HG02840 (cell line): ENCODE data around the gene RTN1.

Experiments used
- ATAC-seq: cut with Tn5 transposase; IDR thresholded peaks from one replicate; pipeline ENCODE4 v1.9.1; 2021; ENCODE audit warnings: mild to moderate bottlenecking, moderate library complexity, moderate number of reproducible peaks; ENCODE audit not compliant: unreplicated experiment, low FRiP score

Gene RTN1

DNA sequence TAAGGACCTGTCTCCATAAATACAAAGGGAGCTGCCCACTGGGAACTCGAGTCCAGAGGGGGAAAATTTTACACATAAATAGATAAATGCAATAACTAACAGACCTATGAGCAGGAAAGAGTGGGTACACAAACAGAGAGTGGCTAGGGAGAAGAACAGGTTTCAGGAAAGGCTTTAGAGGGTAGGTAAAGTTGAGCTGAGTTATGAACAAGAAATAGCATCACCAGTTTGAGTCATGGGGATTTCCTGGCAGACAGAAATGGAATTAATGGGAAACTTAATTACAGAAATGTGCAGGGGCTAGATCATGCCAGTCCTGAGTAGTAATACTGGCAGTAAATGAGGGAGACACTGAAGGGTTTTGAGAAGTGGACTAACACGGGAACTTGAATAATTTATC is 236.0 kb downstream of the RTN1 start:
- ATAC-seq: no peak

DNA sequence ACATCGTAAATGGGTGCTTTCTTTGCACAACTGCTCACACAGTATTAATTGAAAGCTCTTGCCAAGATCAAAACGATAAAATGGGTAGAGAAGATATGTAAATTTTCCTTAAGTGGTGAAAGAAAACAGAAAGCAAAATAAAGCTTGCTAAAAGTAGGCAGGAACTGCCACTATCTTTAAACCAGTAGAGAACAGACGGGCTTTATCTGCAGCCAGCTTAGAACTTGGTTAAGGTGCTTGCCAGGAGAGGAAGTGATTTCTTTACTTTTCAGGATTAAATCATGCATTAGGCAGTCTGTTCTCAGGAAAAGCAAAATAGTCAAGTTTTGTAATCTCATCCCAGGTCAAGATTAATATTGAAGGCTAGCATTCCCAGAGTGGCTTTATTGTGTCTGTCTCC is 237.1 kb downstream of the RTN1 start:
- no peak for ATAC-seq

DNA sequence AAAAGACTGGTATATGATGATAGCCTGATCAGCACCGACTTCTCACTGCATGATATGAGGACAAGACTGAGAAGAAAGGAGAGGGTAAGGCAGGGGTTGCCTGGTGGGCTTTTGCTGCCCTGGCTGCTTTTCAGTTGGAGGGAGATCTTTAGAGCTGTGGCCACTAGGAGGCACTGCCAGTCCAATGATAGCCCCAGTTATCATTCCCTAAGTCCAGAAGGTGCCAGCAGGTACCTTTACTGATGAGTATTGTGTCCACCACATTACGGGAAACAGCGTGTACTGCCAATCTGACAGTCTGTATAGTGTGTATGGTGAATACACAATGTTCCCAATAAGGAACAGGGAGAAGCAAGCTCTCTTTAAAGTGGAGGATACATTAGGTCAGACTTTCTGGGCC is 238.2 kb downstream of the RTN1 start:
- no peak for ATAC-seq

DNA sequence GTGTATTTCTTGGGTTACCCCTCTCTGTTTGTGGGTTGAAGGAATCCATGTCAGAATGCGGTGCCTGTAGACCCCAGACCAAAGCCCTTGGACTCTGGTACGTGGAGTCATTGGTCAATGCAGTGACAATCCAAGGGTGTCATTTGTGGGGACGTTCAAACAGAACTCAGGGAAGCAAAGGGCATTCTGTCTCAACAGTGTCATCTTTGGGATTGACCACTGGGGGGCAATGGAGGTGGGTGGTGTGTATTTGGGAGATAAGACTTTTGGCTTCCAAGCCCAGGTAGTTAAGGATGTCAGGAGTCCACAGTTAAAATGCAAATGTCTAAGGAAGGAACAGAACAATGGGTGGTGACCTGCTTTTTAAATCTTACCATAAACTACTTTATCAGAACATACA is 239.3 kb downstream of the RTN1 start:
- no peak for ATAC-seq

DNA sequence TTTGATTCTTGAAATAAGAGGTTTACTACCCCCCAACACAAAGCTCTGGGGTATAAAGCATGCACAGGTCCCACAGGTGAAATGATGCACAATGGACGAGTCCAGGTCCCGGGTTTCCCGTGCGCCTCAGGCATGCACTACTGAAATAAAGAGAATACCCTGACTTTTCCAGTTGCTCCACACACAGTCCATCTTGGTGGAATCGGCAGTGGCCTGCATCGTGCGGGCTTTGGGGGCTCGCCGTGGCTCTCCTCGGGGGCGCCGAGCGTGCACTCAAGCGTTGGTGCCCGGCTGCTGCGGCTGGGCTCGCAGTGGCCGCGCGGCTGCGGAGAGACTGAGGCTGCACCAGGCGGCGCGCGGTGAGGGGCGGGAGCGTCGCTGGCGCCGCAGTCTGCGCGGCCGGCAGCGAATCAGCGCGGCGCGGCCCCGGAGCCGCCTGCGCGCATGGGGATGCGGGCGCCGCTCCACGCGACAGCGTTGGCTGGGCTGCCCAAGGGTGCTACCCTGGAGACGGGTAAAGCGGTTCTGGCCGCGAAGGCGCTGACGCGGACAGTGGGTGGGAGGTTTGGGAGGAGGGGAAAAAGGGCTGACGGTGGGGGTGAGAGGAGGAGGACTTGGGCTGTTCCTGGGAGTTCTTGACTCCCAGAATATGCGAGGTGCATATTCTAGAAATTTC is 240.2 kb downstream of the RTN1 start:
- no peak for ATAC-seq

DNA sequence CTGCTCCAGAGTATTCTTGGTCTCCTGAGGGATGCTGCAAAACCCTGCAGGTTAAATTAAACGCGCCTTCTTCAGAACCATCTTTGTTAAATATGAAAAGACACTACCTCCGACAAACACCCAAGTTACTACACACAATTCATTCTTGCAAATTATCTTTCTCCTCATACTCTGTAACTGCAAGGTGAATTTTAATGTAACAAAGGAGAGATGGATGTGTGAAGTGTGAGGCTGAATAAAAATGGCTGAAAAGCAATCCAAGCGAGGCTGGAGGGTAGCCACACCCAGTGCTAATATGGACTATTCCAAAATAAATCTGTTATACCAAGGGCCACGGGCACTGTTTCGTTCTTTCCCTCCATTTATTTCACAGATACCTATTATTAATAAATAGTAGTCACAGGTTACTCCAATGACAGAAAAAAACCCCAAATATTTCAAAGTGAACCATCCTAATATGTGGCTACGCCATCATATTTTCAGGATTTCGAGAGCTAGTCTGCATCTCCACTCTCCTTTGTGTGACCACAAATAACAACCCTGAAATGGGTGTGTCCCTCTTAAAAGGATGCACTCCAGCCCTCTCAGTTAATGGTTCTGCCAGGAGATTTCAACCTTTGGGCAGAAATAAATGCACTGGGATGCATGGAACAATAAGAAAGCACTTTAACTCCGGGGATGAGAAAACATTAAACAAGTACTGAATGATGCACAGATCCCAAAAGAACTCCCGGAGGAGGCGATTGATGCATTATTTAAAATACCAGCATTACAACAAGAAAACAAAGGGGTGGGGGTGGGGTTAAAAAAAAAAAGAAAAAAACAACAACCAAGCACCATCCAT is 240.9 kb downstream of the RTN1 start:
- no peak for ATAC-seq

DNA sequence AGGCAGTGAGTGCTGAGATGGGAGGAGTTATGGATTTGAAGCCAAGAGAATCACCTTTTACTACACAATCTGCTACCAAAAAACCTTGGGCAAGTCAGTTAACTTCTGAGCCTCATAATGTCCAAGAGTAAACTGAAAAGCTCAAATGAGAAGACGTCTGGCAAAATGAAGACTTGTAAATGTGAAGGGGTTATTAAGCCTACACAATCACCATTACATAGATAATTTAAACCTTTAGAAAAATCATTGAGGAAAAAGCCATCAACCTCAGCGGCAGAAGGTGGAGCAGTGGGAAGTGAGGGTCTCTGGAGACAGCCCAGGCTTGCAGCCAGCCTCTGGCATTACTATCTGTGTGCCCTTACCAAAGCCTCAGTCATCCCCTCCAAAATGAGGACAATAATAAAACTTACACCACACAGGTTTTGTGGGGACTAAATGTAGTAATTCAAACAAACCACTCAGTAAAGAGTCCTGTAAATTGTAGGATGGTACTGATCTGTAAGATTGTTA is 243.5 kb downstream of the RTN1 start:
- ATAC-seq: no peak

DNA sequence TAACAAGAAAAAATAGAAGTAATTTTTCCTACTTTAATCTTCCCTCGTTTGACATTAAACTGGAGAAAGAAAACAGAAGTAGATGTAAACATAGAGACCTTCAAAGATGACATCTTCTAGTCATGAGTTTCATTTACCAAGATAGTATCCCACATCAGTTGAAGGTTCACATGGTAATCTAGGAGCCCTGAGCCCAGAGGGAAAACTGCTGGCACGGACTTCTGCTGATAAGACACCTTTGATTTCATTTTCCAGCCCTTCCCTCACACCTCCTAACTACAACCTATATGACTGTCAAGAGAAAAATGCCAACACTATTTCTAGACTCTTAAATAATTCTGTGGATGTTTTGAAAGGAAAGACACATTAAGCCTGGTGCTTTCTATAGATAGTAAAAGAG is 247.9 kb downstream of the RTN1 start:
- no peak for ATAC-seq

DNA sequence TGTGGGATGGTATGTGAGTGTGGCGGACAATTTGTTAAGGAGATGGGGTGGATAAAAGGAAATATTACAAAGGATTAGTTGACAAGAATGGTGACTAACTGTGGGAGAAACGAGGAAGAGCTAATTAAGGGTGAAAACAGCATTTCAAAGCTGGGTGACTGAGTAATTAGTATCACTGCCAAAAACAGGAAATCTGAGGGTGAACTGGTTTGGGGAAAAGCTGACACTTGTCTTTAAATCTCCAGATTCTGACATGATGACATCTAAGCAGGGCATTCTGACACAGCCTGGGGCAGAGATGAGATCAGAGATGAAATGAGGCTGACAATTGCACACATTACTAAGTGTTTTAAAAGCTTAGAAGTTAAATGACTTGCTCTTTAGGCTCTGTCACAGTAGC is 251.5 kb downstream of the RTN1 start:
- no peak for ATAC-seq

DNA sequence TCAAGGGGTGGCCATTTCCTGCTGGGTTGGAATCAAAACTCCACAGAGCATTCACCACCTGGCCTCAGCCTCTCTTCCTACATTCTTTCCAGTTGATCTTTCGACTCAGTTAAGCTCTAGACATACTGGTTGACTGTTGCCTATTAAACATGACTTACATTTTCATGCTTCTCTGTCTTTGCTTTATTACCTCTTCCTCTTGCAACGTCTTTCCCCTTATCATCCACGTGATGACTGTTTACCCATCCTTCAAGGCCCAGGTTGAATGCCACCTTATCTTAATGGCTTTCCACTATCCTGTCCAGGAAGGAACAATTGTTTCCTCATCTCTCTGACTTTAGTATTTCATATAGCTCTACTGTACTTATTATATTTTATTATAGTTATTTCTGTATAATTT is 269.5 kb downstream of the RTN1 start:
- no peak for ATAC-seq

DNA sequence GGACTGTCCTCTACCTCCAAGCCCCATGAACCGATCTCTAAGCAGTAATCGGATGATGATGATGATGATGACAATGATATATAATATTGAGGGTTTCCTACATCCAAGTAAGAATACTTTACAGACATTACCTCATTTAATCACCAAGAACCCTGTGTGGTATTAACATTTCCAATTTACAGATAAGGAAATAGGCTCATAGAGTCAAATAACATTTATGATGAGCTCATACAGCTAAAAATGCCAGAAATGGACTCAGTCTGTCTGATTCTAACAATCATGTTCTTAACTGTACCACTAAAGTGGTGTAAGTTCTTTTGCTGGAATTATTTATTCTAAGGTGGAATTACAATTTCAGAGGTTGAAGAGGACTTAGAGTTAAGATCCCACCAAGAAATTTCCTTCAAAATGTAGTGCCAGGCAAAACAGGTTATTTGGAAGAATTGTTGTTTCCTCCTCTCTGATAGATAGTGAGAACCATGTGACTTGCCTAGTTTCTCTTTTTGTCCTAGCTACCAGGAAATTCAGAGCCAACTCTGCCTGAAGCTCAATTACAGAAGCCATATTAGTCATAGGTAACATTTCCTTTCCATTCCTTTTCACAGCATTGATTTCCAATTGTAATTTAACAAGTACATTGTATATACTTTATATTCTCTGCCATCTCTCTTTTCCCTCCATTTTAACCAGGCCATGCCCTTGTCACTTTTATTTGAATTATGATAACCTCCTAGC is 270.2 kb downstream of the RTN1 start:
- no peak for ATAC-seq

DNA sequence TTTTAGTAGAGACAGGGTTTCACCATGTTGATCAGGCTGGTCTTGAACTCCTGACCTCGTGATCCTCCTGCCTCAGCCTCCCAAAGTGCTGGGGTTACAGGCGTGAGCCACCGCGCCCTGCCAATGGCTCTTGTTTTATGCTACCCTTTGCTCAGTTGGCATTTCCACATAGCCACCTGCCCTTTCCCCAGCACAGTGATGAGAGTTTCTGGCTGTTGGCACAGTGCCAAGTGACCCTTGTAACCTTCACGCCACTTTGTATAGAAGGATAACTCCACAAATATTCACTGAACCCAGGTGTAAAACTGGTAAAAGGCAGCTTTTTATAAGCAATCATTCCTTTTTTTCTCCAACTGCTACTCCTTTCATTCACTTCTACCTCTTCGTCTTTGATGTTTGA is 275.5 kb downstream of the RTN1 start:
- ATAC-seq: no peak

DNA sequence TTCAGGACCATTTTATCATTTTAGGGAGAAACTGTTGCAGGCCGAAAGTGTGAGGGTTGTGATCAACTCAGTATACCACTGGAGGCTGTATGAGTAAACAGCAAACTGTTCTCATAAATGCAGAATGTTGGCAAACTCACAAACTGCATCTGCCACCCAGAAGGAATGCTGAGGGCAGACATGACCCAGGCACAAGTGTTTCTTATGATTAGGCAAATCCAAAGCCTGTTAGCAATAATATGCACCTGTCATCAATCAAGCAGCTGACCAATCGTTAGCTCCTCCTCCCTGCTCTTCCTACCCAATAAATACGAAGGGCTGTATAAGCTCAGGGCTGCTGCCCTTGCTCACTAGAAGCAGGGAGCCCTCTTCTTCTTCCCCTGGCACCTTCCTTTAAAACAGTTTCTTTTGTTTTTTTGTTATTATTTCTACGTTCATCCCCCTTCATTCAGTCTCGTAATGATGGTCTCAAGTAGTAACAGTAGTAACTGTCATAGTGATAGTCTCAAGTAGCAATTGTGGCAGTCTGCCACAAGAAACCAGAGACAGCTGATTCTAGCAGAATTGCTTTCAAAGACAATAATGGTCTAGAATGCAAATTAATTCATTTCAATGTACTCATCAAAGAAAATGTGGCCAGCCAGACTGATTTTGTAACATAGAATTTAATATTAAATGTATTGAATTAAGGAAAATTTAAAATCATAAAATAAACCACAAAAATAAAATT is 278.8 kb downstream of the RTN1 start:
- no peak for ATAC-seq

DNA sequence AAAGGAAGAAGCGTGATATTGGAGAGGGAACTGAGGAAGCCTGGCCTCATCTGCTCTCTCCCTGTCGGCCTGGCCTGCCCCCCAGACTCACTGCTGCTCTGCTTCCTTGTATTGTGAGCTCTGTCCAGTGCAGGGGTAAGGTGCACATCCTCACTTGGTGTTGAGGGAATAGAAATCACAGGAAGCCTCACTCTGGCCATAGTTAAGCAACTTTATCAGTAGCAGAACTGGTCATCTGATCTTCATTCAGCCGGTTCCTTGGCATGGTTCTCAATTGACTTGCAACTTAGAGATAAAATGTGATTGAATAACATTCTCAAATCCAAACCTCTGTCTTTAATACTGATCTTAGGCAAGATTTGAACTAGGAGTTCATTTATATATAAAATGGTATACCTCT is 282.5 kb downstream of the RTN1 start:
- ATAC-seq: no peak

DNA sequence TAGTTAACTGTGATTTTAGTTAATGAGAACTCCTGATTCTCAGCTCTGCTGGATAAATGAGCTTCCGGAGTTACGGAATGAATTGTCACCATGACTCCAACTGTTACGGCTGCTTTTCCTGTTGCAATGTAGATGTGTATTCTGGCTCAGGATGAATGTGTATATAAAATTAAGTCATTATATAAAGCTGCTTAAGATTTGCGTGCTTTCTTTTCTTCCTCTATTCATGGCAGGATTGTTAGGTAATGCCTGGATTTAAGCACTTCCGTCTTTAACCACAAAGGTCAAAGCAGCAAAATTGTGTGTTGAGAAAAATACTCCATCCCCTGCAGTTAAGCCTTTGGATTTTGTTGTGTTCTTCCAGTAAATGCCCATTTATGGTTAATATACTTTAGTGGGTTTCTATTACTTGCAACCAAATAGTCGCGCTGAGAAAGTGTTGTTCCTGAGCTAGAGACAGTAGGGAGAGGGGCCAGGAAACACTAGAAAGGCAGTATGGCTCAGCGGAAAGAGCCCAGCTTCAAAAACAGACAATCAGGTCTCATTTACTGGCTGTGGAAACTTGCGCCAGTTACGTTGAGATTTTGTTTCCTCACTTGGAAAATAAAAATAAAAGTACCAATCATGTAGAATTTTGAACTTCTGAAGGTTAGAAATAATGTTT is 284.6 kb downstream of the RTN1 start:
- no peak for ATAC-seq

DNA sequence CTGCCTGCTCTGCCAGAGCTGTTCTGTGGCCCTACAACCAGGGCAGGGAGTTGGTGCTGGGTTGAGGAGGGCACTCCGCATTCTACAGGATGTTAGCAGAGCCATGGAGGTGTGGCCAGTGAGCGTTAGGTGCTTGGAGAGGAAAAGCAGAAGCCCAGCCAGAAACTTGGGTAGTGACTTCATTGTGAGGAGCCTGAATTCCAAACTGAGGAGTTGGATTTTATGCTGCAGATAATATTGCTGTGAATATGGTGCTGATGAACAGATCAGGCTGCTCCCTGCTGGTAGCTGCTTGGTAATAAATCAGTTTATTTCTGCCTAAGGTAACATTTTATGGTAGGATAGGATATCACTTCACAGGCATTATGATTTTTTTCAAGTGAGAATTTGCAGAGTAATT is 286.8 kb downstream of the RTN1 start:
- ATAC-seq: no peak

DNA sequence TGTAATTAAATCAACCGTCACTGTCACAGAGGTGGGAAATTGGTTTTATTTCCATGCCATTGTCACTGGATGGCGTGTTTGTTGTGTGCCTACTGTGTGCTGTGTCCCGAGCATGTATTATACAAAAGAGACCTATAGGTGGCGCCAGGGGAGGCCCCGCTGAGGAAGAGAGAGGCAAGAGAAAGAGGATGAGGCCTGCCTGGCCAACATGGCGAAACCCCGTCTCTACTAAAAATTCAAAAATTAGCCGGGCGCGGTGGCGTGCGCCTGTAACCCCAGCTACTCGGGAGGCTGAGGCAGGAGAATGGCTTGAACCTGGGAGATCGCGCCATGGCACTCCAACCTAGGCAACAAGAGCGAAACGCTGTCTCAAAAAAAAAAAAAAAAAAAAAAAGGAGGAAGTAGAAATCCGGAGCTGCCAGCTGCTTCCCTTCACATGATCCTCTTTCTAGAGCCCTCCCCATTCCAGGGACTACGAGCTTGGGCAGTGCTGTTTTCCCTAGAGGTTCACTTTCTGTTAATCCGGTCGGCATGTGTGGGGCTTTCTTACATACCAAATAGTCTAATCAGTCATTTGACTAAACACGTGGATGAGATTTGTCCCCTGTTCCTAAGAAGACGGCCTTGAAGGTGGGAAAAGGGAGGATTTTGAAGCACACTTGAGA is 287.6 kb downstream of the RTN1 start:
- no peak for ATAC-seq

DNA sequence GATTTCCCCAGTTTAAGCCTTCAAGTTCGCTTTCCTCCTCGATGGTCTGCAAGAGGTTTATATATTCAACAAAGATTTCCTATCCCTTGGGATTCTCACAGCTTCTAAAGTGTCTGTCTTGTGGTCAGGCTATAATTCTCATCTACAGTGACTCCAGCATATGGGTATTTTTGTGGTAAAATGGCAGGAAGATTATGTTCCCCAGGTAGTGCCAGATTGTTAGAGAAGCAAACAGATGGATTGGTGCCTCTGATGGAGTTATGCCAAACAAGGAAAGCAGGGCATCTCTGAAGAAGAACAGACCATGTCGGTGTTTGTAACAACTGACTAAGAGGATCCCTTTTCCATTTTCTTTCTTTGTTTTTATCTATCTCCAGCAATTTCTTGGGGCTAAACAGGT is 288.4 kb downstream of the RTN1 start:
- ATAC-seq: no peak

DNA sequence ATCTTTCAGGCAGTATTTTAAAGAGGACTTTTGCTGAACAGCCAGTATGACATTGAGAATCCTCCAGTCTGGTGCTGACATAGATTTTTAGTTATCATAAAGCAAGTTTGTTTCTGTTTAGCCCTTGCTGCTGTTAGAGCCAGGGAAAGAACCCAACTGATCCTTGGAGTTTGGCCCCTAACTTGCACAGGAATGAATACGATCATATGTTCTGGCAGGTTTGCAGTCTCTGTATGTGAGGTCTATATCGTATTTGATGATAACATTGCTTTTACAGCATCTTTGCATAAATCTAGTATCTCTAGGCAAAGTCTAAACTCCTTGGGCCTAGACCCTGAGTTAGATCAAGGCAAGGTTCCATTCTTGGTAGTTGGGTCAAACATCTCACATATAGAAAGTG is 289.7 kb downstream of the RTN1 start:
- ATAC-seq: no peak
